Inflammatory macrophage treated with lipopolysaccharide for 4 hours (primary cell): ENCODE results near the gene FAM50B.

Experiments used
- DNase-seq: peaks from one replicate; pipeline ENCODE4 v3.0.0-alpha.2; 2020

Gene FAM50B

GRCh38 chr6:3898265-3898994 lies 49.3 kb downstream of the FAM50B start:
- DNase-seq: peak; percentile 14

- DNase-seq: no peak
Observed at GRCh38 chr6:3899061-3899460, 49.9 kb downstream of the FAM50B start.

GRCh38 chr6:3899970-3900439 lies 50.8 kb downstream of the FAM50B start:
- no peak for DNase-seq
